ENCODE results near the gene SARM1. TPM values are rescaled to one million over a fixed set of nuclear protein-coding genes. Genes with fewer than 3 reads are reported as not detected.
A peak's percentile ranks its signal among the peaks of the same experiment; 100 is the strongest.

The SARM1 gene
- total and polyA plus RNA-seq, 9 of the 15 experiments (the other 6 are each of a cell fraction or from before 2014, with no cell fraction given): 0.04 to 0.55 (median 0.11) TPM; not detected in 2

DNA sequence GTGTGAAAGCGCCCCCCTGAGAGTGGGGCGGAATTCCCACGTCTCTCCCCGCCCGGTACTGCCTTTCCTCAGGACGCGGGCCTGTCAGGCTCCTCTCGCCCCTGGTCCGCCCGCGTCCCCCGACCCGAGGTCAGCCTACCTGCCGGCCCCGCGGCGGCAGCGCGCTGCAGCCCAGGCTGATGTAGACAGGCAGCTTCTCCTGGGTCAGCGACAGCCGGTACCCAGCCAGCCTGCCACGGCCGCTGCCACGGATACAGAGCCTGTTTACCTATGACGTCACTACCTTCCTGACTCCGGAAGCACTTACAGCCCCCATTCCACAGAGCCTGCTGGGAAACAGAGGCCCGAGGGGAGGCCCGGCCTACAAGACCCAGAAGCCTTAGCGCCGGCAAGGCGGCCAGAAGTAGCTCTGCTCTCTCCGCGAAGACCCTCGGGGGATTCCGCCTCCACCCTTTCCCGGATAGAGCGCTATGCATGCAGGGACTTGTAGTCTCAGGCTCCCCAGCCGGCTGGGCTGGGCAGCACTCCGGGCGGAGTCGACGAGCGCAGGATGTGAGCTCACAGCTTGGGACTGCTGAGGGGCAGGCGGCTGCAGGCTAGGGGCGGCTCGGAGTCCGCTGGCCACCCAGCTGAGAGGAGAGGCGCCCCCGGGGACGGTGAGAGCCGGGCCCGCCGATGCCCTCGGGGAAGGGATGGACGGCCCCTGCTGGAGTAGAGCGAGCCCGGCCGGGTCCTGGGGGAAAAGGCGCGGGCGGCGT lies 36.1 kb upstream of the SARM1 start, which contains the start of the genes IFT20 and TNFAIP1 (continued):
- TF ChIP-seq CREM (IDR thresholded peaks at IDR 0.05; ENCODE audit: low read depth) (peak; percentile 99), CC2D1A (IDR thresholded peaks at IDR 0.05) (no peak), ZNF766 (CRISPR knock-in tag; conservative IDR thresholded peaks at IDR 0.05) (peak; percentile 88), MYBL2 (IDR thresholded peaks at IDR 0.05; ENCODE audit: low read depth) (no peak), MYBL2 (CRISPR knock-in tag; IDR thresholded peaks at IDR 0.05; ENCODE audit: borderline replicate concordance) (no peak), PRMT5 (CRISPR knock-in tag; IDR thresholded peaks at IDR 0.05) (0 out of 2 replicates have a peak, but pooled peaks have one; percentile 19), HDAC8 (tag; IDR thresholded peaks at IDR 0.05) (peak; percentile 76; the same call in 1 of the 2 replicates), XRCC5 (IDR thresholded peaks at IDR 0.05; ENCODE audit: low read depth, low read length) (0 out of 2 replicates have a peak, but pooled peaks have one; percentile 51), HNRNPL (IDR thresholded peaks at IDR 0.05; ENCODE audit: low read depth, low read length) (no peak), ATF7 (IDR thresholded peaks at IDR 0.05) (peak; percentile 100), CHD1 (IDR thresholded peaks at IDR 0.05; ENCODE audit: low read length) (no peak), JUND (IDR thresholded peaks at IDR 0.05; ENCODE audit: borderline replicate concordance, low read depth, low read length) (peak; percentile 100), JUND (tag; IDR thresholded peaks at IDR 0.05; ENCODE audit: borderline replicate concordance, low read depth, low read length) (peak; percentile 99), MEIS2 (IDR thresholded peaks at IDR 0.05; ENCODE audit: partially characterized antibody) (no peak), ZNF146 (CRISPR knock-in tag; IDR thresholded peaks at IDR 0.05; ENCODE audit: unreplicated experiment) (no peak), RBM15 (IDR thresholded peaks at IDR 0.05; ENCODE audit: insufficient read depth, low read length) (no peak), NR4A1 (CRISPR knock-in tag; IDR thresholded peaks at IDR 0.05) (peak; percentile 94; the same call in 1 of the 2 replicates), NR4A1 (tag; IDR thresholded peaks at IDR 0.05) (no peak), PCBP1 (IDR thresholded peaks at IDR 0.05; ENCODE audit: low read depth, low read length, poor library complexity, severe bottlenecking) (peak; percentile 68), ZNF583 (CRISPR knock-in tag; IDR thresholded peaks at IDR 0.05) (0 out of 2 replicates have a peak, but pooled peaks have one; percentile 53), ZFX (CRISPR knock-in tag; IDR thresholded peaks at IDR 0.05) (peak; percentile 79), CXXC5 (CRISPR knock-in tag; IDR thresholded peaks at IDR 0.05) (peak; percentile 74), TAF15 (IDR thresholded peaks at IDR 0.05; ENCODE audit: low read depth, low read length) (no peak)
- TF ChIP-seq, protein P1, sequence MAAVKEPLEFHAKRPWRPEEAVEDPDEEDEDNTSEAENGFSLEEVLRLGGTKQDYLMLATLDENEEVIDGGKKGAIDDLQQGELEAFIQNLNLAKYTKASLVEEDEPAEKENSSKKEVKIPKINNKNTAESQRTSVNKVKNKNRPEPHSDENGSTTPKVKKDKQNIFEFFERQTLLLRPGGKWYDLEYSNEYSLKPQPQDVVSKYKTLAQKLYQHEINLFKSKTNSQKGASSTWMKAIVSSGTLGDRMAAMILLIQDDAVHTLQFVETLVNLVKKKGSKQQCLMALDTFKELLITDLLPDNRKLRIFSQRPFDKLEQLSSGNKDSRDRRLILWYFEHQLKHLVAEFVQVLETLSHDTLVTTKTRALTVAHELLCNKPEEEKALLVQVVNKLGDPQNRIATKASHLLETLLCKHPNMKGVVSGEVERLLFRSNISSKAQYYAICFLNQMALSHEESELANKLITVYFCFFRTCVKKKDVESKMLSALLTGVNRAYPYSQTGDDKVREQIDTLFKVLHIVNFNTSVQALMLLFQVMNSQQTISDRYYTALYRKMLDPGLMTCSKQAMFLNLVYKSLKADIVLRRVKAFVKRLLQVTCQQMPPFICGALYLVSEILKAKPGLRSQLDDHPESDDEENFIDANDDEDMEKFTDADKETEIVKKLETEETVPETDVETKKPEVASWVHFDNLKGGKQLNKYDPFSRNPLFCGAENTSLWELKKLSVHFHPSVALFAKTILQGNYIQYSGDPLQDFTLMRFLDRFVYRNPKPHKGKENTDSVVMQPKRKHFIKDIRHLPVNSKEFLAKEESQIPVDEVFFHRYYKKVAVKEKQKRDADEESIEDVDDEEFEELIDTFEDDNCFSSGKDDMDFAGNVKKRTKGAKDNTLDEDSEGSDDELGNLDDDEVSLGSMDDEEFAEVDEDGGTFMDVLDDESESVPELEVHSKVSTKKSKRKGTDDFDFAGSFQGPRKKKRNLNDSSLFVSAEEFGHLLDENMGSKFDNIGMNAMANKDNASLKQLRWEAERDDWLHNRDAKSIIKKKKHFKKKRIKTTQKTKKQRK (IDR thresholded peaks at IDR 0.05; ENCODE audit: borderline replicate concordance, low read depth, low read length): no peak
- TF ChIP-seq, protein P2, sequence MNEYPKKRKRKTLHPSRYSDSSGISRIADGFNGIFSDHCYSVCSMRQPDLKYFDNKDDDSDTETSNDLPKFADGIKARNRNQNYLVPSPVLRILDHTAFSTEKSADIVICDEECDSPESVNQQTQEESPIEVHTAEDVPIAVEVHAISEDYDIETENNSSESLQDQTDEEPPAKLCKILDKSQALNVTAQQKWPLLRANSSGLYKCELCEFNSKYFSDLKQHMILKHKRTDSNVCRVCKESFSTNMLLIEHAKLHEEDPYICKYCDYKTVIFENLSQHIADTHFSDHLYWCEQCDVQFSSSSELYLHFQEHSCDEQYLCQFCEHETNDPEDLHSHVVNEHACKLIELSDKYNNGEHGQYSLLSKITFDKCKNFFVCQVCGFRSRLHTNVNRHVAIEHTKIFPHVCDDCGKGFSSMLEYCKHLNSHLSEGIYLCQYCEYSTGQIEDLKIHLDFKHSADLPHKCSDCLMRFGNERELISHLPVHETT (CRISPR knock-in tag; conservative IDR thresholded peaks at IDR 0.05 in 1 of 2, IDR thresholded peaks at IDR 0.05 in 1 of 2): peak in 1 of 2 experiments; percentile 82; a peak in 2 of 4 replicates

All from K562 (cell line).